GM19099 (cell line): ENCODE measurements around the gene PLXNA4.

Experiments
- POLR2A ChIP-seq: IDR thresholded peaks from 3 replicates; pipeline ENCODE4 v1.6.1; 2011; ENCODE audit warnings: low read depth; ENCODE audit not compliant: insufficient read length; ENCODE audit errors: extremely low read depth

Gene PLXNA4

GRCh38 chr7:132515181-132515580 is 61.1 kb downstream of the PLXNA4 start:
- TF ChIP-seq POLR2A: no peak

- TF ChIP-seq POLR2A: no peak
Measured at GRCh38 chr7:132514430-132514829, 61.8 kb downstream of the PLXNA4 start.

GRCh38 chr7:132511921-132512320 is 64.3 kb downstream of the PLXNA4 start:
- no peak for TF ChIP-seq POLR2A

- no peak for TF ChIP-seq POLR2A
Measured at GRCh38 chr7:132511387-132511786, 64.9 kb downstream of the PLXNA4 start.

GRCh38 chr7:132509643-132510042 is 66.6 kb downstream of the PLXNA4 start:
- no peak for TF ChIP-seq POLR2A

GRCh38 chr7:132508724-132509353 is 67.4 kb downstream of the PLXNA4 start:
- no peak for TF ChIP-seq POLR2A

GRCh38 chr7:132504852-132505251 is 71.4 kb downstream of the PLXNA4 start:
- TF ChIP-seq POLR2A: no peak

GRCh38 chr7:132504071-132504470 is 72.2 kb downstream of the PLXNA4 start:
- TF ChIP-seq POLR2A: no peak

- no peak for TF ChIP-seq POLR2A
Measured at GRCh38 chr7:132503415-132503814, 72.9 kb downstream of the PLXNA4 start.

- no peak for TF ChIP-seq POLR2A
Measured at GRCh38 chr7:132501956-132502355, 74.3 kb downstream of the PLXNA4 start.

- TF ChIP-seq POLR2A: no peak
Measured at GRCh38 chr7:132500727-132501440, 75.4 kb downstream of the PLXNA4 start.

- TF ChIP-seq POLR2A: no peak
Measured at GRCh38 chr7:132499487-132499886, 76.8 kb downstream of the PLXNA4 start.

GRCh38 chr7:132499065-132499464 is 77.2 kb downstream of the PLXNA4 start:
- no peak for TF ChIP-seq POLR2A

- no peak for TF ChIP-seq POLR2A
Measured at GRCh38 chr7:132498319-132498718, 78.0 kb downstream of the PLXNA4 start.

- no peak for TF ChIP-seq POLR2A
Measured at GRCh38 chr7:132497098-132497497, 79.2 kb downstream of the PLXNA4 start.

- TF ChIP-seq POLR2A: no peak
Measured at GRCh38 chr7:132495936-132496335, 80.3 kb downstream of the PLXNA4 start.
